Osteoblast (primary cell): ENCODE results near the gene ARHGEF1. TPM values are rescaled to one million over a fixed set of nuclear protein-coding genes. Genes with fewer than 3 reads are reported as not detected.

Experiments used
- DNase-seq: peaks from one replicate; pipeline ENCODE4 v3.0.0; 2011; ENCODE audit warnings: low spot score, mixed read lengths; ENCODE audit not compliant: insufficient read length; ENCODE audit errors: missing footprints
- H2AFZ ChIP-seq: 2 replicates; pipeline ENCODE4 v1.6.0; 2011; ENCODE audit warnings: mild to moderate bottlenecking, low read length
- H3K27ac ChIP-seq: 2 replicates; pipeline ENCODE4 v1.5.1; 2011; ENCODE audit warnings: mild to moderate bottlenecking, low read depth, low read length, moderate library complexity
- H3K27me3 ChIP-seq: 2 replicates; pipeline ENCODE4 v1.6.0; 2012; ENCODE audit warnings: mild to moderate bottlenecking, control low read depth, inconsistent platforms, low read length, moderate library complexity; ENCODE audit not compliant: insufficient read depth
- H3K36me3 ChIP-seq: 2 replicates; pipeline ENCODE4 v1.5.1; 2011; ENCODE audit warnings: mild to moderate bottlenecking, low read length, control low read depth, moderate library complexity; ENCODE audit not compliant: insufficient read depth
- H3K4me1 ChIP-seq: 2 replicates; pipeline ENCODE4 v1.5.1; 2011; ENCODE audit warnings: mild to moderate bottlenecking, low read length, control low read depth, moderate library complexity; ENCODE audit not compliant: insufficient read depth
- H3K4me2 ChIP-seq: 2 replicates; pipeline ENCODE4 v1.6.0; 2011; ENCODE audit warnings: mild to moderate bottlenecking, low read length; ENCODE audit not compliant: insufficient read depth
- H3K4me3 ChIP-seq: fragments of 200-600 bp; sonication (generic); 3 replicates; pipeline ENCODE4 v1.5.1; 2012; ENCODE audit warnings: mild to moderate bottlenecking, low read length, inconsistent platforms; ENCODE audit not compliant: insufficient read depth
- H3K79me2 ChIP-seq: 2 replicates; pipeline ENCODE4 v1.6.0; 2012; ENCODE audit warnings: mild to moderate bottlenecking, low read length, control low read depth, inconsistent platforms; ENCODE audit not compliant: insufficient read depth
- H3K9me3 ChIP-seq: 2 replicates; pipeline ENCODE4 v1.5.1; 2011; ENCODE audit warnings: low read depth, low read length, control low read depth
- H4K20me1 ChIP-seq: 2 replicates; pipeline ENCODE4 v1.6.0; 2012; ENCODE audit warnings: mild to moderate bottlenecking, low read length, control low read depth; ENCODE audit not compliant: insufficient read depth
- total RNA-seq: library from RNA; depleted of rRNA; stranded (reverse); fragments of >200 nt; gene quantifications from 2 replicates; pipeline ENCODE4 v1.2.3, GENCODE V29; 2012
- TF ChIP-seq, protein P1 (sequence below): IDR thresholded peaks from 2 replicates; pipeline ENCODE4 v1.5.1; 2011; ENCODE audit warnings: mild to moderate bottlenecking, low read depth, low read length, moderate library complexity; ENCODE audit errors: extremely low read depth

ARHGEF1 gene
- total RNA-seq, 1 donor: 31.8 TPM

- Histone ChIP-seq H3K36me3 (peaks cover 39% of the 10 kb centered on the region), H3K4me2 (no peak overlapping the region), H3K79me2 (peaks cover 25% of the 10 kb centered on the region), H3K4me3 (no peak overlapping the region), H3K9me3 (no peaks in the 10 kb centered on the region), H2AFZ (no peak overlapping the region), H3K4me1 (peaks cover 12% of the 10 kb centered on the region), H4K20me1 (peaks cover 41% of the 10 kb centered on the region), H3K27ac (no peak overlapping the region), H3K27me3 (no peaks in the 10 kb centered on the region)
- TF ChIP-seq, protein P1, sequence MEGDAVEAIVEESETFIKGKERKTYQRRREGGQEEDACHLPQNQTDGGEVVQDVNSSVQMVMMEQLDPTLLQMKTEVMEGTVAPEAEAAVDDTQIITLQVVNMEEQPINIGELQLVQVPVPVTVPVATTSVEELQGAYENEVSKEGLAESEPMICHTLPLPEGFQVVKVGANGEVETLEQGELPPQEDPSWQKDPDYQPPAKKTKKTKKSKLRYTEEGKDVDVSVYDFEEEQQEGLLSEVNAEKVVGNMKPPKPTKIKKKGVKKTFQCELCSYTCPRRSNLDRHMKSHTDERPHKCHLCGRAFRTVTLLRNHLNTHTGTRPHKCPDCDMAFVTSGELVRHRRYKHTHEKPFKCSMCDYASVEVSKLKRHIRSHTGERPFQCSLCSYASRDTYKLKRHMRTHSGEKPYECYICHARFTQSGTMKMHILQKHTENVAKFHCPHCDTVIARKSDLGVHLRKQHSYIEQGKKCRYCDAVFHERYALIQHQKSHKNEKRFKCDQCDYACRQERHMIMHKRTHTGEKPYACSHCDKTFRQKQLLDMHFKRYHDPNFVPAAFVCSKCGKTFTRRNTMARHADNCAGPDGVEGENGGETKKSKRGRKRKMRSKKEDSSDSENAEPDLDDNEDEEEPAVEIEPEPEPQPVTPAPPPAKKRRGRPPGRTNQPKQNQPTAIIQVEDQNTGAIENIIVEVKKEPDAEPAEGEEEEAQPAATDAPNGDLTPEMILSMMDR: no peak
- no peak for DNase-seq
Measured at GRCh38 chr19:41890936-41891335, 8.0 kb downstream of the ARHGEF1 start.

DNA sequence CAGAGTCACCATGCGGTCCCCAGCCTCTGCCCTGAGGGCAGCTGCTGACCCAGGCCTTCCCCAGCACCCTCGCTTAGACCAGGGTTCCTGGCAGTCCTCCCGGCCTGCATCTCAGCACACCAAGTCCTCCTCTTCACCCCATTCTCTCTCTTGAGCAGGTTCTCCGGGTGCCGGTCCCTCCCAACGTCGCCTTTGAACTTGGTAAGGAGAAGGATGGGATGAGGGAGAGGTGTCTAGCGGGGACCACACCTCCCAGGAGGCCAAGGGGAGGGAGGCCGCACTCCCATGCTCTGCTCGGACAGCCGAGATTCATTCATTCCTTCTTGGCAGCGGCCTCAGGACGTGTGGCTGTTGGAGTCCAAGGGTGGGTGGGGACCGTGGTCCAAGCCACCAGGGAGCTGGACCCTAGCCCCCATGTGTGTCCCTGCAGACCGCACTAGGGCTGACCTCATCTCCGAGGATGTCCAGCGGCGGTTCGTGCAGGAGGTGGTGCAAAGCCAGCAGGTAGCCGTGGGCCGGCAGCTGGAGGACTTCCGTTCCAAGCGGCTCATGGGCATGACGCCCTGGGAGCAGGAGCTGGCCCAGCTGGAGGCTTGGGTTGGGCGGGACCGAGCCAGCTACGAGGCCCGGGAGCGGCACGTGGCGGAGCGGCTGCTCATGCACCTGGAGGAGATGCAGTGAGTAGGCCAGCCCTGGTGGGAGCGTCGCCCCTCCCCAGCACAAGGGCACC, 9.4 kb downstream of the ARHGEF1 start:
- no peak overlapping the region for H3K4me3 ChIP-seq
- H3K27ac ChIP-seq: no peak overlapping the region
- TF ChIP-seq, protein P1: no peak
- DNase-seq: no peak
- H3K36me3 ChIP-seq: peaks cover 41% of the 10 kb centered on the region
- no peak overlapping the region for H3K4me2 ChIP-seq
- H4K20me1 ChIP-seq: peaks cover 29% of the 10 kb centered on the region
- no peaks in the 10 kb centered on the region for H3K9me3 ChIP-seq
- H3K27me3 ChIP-seq: no peaks in the 10 kb centered on the region
- no peak overlapping the region for H2AFZ ChIP-seq
- no peaks in the 10 kb centered on the region for H3K4me1 ChIP-seq
- H3K79me2 ChIP-seq: peaks cover 11% of the 10 kb centered on the region

DNA sequence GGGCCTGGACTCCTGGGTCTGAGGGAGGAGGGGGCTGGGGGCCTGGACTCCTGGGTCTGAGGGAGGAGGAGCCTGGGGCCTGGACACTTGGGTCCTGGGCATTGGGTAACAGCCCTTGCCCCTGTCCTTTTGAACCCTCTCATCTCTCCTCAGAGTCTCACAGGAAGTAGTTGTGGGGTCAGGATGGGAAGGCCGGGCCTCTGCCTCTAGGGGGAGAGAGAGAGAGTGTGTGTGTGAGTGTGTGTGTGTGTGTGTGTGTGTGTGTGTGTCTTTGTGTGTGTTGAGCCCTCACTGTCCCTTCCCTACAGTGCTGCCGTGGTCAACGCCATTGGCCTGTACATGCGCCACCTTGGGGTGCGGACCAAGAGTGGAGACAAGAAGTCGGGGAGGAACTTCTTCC, 10.9 kb downstream of the ARHGEF1 start:
- H3K79me2 ChIP-seq: peaks cover 7% of the 10 kb centered on the region
- peak; percentile 68 for DNase-seq

GRCh38 chr19:41894350-41894749, 11.4 kb downstream of the ARHGEF1 start:
- Histone ChIP-seq H3K79me2 (peaks cover 5% of the 10 kb centered on the region), H3K27me3 (no peaks in the 10 kb centered on the region), H4K20me1 (peaks cover 21% of the 10 kb centered on the region), H3K9me3 (no peaks in the 10 kb centered on the region), H3K36me3 (peaks cover 53% of the 10 kb centered on the region), H3K4me3 (no peak overlapping the region), H3K27ac (no peak overlapping the region), H3K4me2 (no peak overlapping the region), H2AFZ (no peak overlapping the region), H3K4me1 (no peaks in the 10 kb centered on the region)
- TF ChIP-seq, protein P1: no peak
- no peak for DNase-seq

More for the DNA sequence above, 10.9 kb downstream of the ARHGEF1 start:
- Histone ChIP-seq H4K20me1 (peaks cover 26% of the 10 kb centered on the region), H3K9me3 (no peaks in the 10 kb centered on the region), H2AFZ (no peak overlapping the region), H3K27ac (no peak overlapping the region), H3K36me3 (peaks cover 54% of the 10 kb centered on the region), H3K27me3 (no peaks in the 10 kb centered on the region), H3K4me2 (no peak overlapping the region), H3K4me3 (no peak overlapping the region), H3K4me1 (no peaks in the 10 kb centered on the region)
- TF ChIP-seq, protein P1: peak; percentile 9
